Measurements from ENCODE around the gene CLEC4G.
A peak's percentile ranks its signal among the peaks of the same experiment; 100 is the strongest.

DNA sequence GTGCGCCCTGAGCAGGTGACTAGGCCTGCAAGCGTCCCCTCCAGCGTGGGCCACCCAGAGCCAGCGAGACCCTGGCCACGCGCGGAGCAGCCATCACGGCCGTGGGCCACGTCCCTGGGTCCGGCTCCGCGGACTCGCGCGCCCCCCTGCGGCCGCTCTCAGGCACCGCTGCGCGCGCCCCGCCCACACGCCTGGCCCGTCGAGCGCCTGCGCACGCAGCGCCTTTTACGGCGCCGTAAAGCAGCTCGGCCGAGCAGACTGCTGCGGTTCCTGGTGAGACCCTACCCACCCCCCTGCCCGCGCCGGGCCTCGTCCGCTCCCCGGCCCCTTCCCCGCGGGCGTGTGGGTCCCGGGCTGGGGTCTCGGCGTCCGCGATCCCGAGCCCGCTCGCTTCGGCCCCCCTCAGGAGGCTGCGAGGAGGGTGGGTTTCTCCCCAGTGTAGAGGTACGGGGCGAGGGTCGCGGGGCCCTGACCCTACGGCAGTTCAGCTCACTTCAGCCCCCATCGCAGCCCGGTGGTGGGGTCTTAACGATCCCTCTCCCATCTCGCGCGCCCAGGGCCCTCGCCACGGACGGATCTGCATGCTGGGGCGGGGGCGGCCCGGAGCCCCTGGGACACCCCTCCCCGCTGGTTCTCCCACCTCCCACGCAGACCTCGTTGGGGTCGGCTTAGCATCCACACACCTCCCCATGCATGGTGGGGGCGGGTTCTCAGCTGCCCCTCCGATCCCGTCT, 51.1 kb downstream of the CLEC4G start, which contains the start of gene TRAPPC5:
- TF ChIP-seq, protein P1, sequence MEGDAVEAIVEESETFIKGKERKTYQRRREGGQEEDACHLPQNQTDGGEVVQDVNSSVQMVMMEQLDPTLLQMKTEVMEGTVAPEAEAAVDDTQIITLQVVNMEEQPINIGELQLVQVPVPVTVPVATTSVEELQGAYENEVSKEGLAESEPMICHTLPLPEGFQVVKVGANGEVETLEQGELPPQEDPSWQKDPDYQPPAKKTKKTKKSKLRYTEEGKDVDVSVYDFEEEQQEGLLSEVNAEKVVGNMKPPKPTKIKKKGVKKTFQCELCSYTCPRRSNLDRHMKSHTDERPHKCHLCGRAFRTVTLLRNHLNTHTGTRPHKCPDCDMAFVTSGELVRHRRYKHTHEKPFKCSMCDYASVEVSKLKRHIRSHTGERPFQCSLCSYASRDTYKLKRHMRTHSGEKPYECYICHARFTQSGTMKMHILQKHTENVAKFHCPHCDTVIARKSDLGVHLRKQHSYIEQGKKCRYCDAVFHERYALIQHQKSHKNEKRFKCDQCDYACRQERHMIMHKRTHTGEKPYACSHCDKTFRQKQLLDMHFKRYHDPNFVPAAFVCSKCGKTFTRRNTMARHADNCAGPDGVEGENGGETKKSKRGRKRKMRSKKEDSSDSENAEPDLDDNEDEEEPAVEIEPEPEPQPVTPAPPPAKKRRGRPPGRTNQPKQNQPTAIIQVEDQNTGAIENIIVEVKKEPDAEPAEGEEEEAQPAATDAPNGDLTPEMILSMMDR (optimal IDR thresholded peaks at IDR 0.05 in 1 of 3, IDR thresholded peaks at IDR 0.05 in 1 of 3, conservative IDR thresholded peaks at IDR 0.05 in 1 of 3; ENCODE audit: extremely low read depth in 1 of 3, insufficient read depth in 2 of 3, low read length in 3 of 3): peak; percentile 63 to 90 (median 71)
- TF ChIP-seq EZH2 (IDR thresholded peaks at IDR 0.05; ENCODE audit: low read length): no peak

Measured in keratinocyte (primary cell).